Measurements from ENCODE around the gene TPO. TPM values are rescaled to one million over a fixed set of nuclear protein-coding genes. Genes with fewer than 3 reads are reported as not detected.

TPO gene
- total RNA-seq, 2 donors from 2014 or later = 1.5 to 4.3 TPM

GRCh38 chr2:1492711-1493430, 79.6 kb downstream of the TPO start:
- no peak for DNase-seq
- no peak for ATAC-seq
- intact Hi-C loops (cut with DNase I, micrococcal nuclease) = no loop called here

- peak; percentile 84 for ATAC-seq
- intact Hi-C loops (cut with DNase I, micrococcal nuclease) = no loop called here
- DNase-seq = peak; percentile 39 to 76
Observed at GRCh38 chr2:1493431-1494126, 80.3 kb downstream of the TPO start.

- intact Hi-C loops (cut with DNase I, micrococcal nuclease) = no loop called here
- ATAC-seq = no peak
Observed at GRCh38 chr2:1494257-1494656, 81.0 kb downstream of the TPO start.

GRCh38 chr2:1494906-1495305, 81.6 kb downstream of the TPO start:
- no peak for ATAC-seq
- intact Hi-C loops (cut with DNase I, micrococcal nuclease) = no loop called here
- DNase-seq = no peak

More at GRCh38 chr2:1494257-1494656, 81.0 kb downstream of the TPO start:
- DNase-seq = no peak

- DNase-seq = no peak
- intact Hi-C loops (cut with DNase I, micrococcal nuclease) = no loop called here
Observed at GRCh38 chr2:1495676-1496358, 82.6 kb downstream of the TPO start.

GRCh38 chr2:1496359-1496821, 83.1 kb downstream of the TPO start:
- DNase-seq (peak in 1 of 2 donors; percentile 17), ATAC-seq (no peak)
- intact Hi-C loops (cut with DNase I, micrococcal nuclease) = no loop called here

More at GRCh38 chr2:1495676-1496358, 82.6 kb downstream of the TPO start:
- peak; percentile 34 for ATAC-seq

GRCh38 chr2:1497122-1497611, 83.9 kb downstream of the TPO start:
- intact Hi-C loops (cut with DNase I, micrococcal nuclease) = no loop called here
- ATAC-seq (no peak), DNase-seq (no peak)

GRCh38 chr2:1498176-1498575, 84.9 kb downstream of the TPO start:
- intact Hi-C loops (cut with DNase I, micrococcal nuclease) = no loop called here
- DNase-seq (no peak), ATAC-seq (no peak)

- intact Hi-C loops (cut with DNase I, micrococcal nuclease) = no loop called here
- DNase-seq (no peak), ATAC-seq (no peak)
Observed at GRCh38 chr2:1499033-1499795, 86.0 kb downstream of the TPO start.

GRCh38 chr2:1501038-1501851, 88.0 kb downstream of the TPO start:
- intact Hi-C loops (cut with DNase I, micrococcal nuclease) = no loop called here

GRCh38 chr2:1501991-1502390, 88.7 kb downstream of the TPO start:
- intact Hi-C loops (cut with DNase I, micrococcal nuclease) = no loop called here
- DNase-seq (peak in 1 of 2 donors; percentile 3), ATAC-seq (no peak)

More at GRCh38 chr2:1501038-1501851, 88.0 kb downstream of the TPO start:
- ATAC-seq = no peak
- no peak for DNase-seq

- intact Hi-C loops (cut with DNase I, micrococcal nuclease) = no loop called here
- peak in 1 of 2 donors; percentile 16 for DNase-seq
- ATAC-seq = no peak
Observed at GRCh38 chr2:1502891-1503304, 89.6 kb downstream of the TPO start.

GRCh38 chr2:1503471-1504310, 90.4 kb downstream of the TPO start:
- ATAC-seq (no peak), DNase-seq (no peak)
- intact Hi-C loops (cut with DNase I, micrococcal nuclease) = no loop called here

- intact Hi-C loops (cut with DNase I, micrococcal nuclease) = no loop called here
- ATAC-seq (no peak), DNase-seq (no peak)
Observed at GRCh38 chr2:1504311-1504750, 91.1 kb downstream of the TPO start.

GRCh38 chr2:1505031-1505441, 91.8 kb downstream of the TPO start:
- intact Hi-C loops (cut with DNase I, micrococcal nuclease) = no loop called here
- DNase-seq = no peak

GRCh38 chr2:1509271-1510065, 96.2 kb downstream of the TPO start:
- ATAC-seq (peak; percentile 43), DNase-seq (no peak)
- intact Hi-C loops (cut with DNase I, micrococcal nuclease) = no loop called here

More at GRCh38 chr2:1505031-1505441, 91.8 kb downstream of the TPO start:
- no peak for ATAC-seq

Measured in left colon (tissue), 2 donors.